Measurements from ENCODE around the gene C16orf74.

DNA sequence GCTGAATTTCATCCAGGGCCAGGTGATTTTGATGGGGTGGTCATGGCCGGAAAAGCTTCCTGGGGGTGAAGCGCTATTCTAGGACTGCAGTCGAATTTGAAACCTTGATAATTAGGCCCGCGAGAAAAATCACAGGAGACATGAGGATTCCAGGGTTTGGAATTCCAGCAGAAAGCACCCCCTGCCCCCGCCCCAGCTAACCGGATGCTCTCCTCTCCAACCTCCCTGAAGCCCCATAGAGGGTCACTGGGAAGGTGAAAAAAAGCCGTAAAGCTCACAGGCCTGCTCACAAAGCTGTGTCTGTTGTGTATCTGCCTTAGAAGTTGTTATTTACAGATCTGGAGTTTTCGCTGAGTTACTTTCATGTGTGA is 61.0 kb downstream of the C16orf74 start:
- TF ChIP-seq CTCF (IDR thresholded peaks at IDR 0.05), result no peak
- no peak for TF ChIP-seq CEBPB (IDR thresholded peaks at IDR 0.05)
- no peak for TF ChIP-seq EP300 (IDR thresholded peaks at IDR 0.05)
- TF ChIP-seq CHD4 (IDR thresholded peaks at IDR 0.05; ENCODE audit: borderline replicate concordance), result no peak
- no peak for TF ChIP-seq CBX2 (IDR thresholded peaks at IDR 0.05; ENCODE audit: borderline replicate concordance, low read depth)
- no peak for TF ChIP-seq HDAC2 (IDR thresholded peaks at IDR 0.05)
